KOPT-K1 (cell line): ENCODE results near the gene CSNK2B.

Source experiments
- H3K27ac ChIP-seq: fragments of 200-600 bp; sonication (generic); 2 replicates; pipeline ENCODE4 v1.5.1; 2016; ENCODE audit warnings: antibody characterized with exemption, mild to moderate bottlenecking, low read depth, low read length; ENCODE audit not compliant: poor library complexity, severe bottlenecking
- H3K36me3 ChIP-seq: fragments of 200-600 bp; sonication (generic); 2 replicates; pipeline ENCODE4 v1.5.1; 2017; ENCODE audit warnings: antibody characterized with exemption, mild to moderate bottlenecking, low read length, moderate library complexity; ENCODE audit not compliant: insufficient read depth
- H3K9me3 ChIP-seq: fragments of 200-600 bp; sonication (generic); 2 replicates; pipeline ENCODE4 v1.5.1; 2017; ENCODE audit warnings: antibody characterized with exemption, low read length, mild to moderate bottlenecking; ENCODE audit not compliant: insufficient read depth, poor library complexity, severe bottlenecking

Gene CSNK2B

GRCh38 chr6:31687860-31688693 lies 22.2 kb downstream of the CSNK2B start:
- H3K27ac ChIP-seq: no peak overlapping the region
- H3K9me3 ChIP-seq: no peaks in the 10 kb centered on the region
- peaks cover 97% of the 10 kb centered on the region for H3K36me3 ChIP-seq

GRCh38 chr6:31689249-31690110 lies 23.6 kb downstream of the CSNK2B start:
- Histone ChIP-seq H3K27ac (no peak overlapping the region), H3K36me3 (peaks cover 97% of the 10 kb centered on the region), H3K9me3 (no peaks in the 10 kb centered on the region)

- Histone ChIP-seq H3K9me3 (no peaks in the 10 kb centered on the region), H3K36me3 (peaks cover 100% of the 10 kb centered on the region), H3K27ac (no peak overlapping the region)
Measured at GRCh38 chr6:31690231-31691077, 24.6 kb downstream of the CSNK2B start.

- Histone ChIP-seq H3K27ac (no peak overlapping the region), H3K9me3 (no peaks in the 10 kb centered on the region), H3K36me3 (peaks cover 99% of the 10 kb centered on the region)
Measured at GRCh38 chr6:31691078-31691463, 25.2 kb downstream of the CSNK2B start.

GRCh38 chr6:31691564-31692108 lies 25.8 kb downstream of the CSNK2B start:
- Histone ChIP-seq H3K9me3 (no peaks in the 10 kb centered on the region), H3K36me3 (peaks cover 99% of the 10 kb centered on the region), H3K27ac (no peak overlapping the region)

- Histone ChIP-seq H3K36me3 (peaks cover 99% of the 10 kb centered on the region), H3K9me3 (no peaks in the 10 kb centered on the region), H3K27ac (no peak overlapping the region)
Measured at GRCh38 chr6:31692353-31692752, 26.5 kb downstream of the CSNK2B start.

- Histone ChIP-seq H3K36me3 (peaks cover 99% of the 10 kb centered on the region), H3K27ac (no peak overlapping the region), H3K9me3 (no peaks in the 10 kb centered on the region)
Measured at GRCh38 chr6:31692886-31693285, 27.0 kb downstream of the CSNK2B start.

- H3K9me3 ChIP-seq: no peaks in the 10 kb centered on the region
- peaks cover 95% of the 10 kb centered on the region for H3K36me3 ChIP-seq
- no peak overlapping the region for H3K27ac ChIP-seq
Measured at GRCh38 chr6:31693535-31693934, 27.7 kb downstream of the CSNK2B start.

- Histone ChIP-seq H3K27ac (no peak overlapping the region), H3K36me3 (peaks cover 75% of the 10 kb centered on the region), H3K9me3 (no peaks in the 10 kb centered on the region)
Measured at GRCh38 chr6:31697555-31697954, 31.7 kb downstream of the CSNK2B start.

GRCh38 chr6:31700740-31701401 lies 35.0 kb downstream of the CSNK2B start:
- Histone ChIP-seq H3K36me3 (peaks cover 43% of the 10 kb centered on the region), H3K9me3 (no peaks in the 10 kb centered on the region), H3K27ac (no peak overlapping the region)

GRCh38 chr6:31701666-31702404 lies 36.0 kb downstream of the CSNK2B start:
- Histone ChIP-seq H3K9me3 (no peaks in the 10 kb centered on the region), H3K36me3 (peaks cover 34% of the 10 kb centered on the region), H3K27ac (peak overlapping the region; percentile 88)

GRCh38 chr6:31702405-31702818 lies 36.5 kb downstream of the CSNK2B start:
- Histone ChIP-seq H3K9me3 (no peaks in the 10 kb centered on the region), H3K36me3 (peaks cover 28% of the 10 kb centered on the region), H3K27ac (peak overlapping the region; percentile 88)

- Histone ChIP-seq H3K9me3 (no peaks in the 10 kb centered on the region), H3K27ac (peak within 1 kb of the TSS; percentile 88), H3K36me3 (peaks cover 21% of the 10 kb centered on the region)
Measured at GRCh38 chr6:31702819-31703716, 37.2 kb downstream of the CSNK2B start, which contains the start of gene ABHD16A. ABHD16A (minus strand) TSS chr6:31703324; CDS start chr6:31703281, 43 bp downstream.
